ENCODE data around the gene PAGE4.

Gene PAGE4

GRCh38 chrX:49880668-49881067, 51.6 kb downstream of the PAGE4 start:
- TF ChIP-seq CTCF (IDR thresholded peaks at IDR 0.05; ENCODE audit: insufficient read depth, low read length, poor library complexity, severe bottlenecking): no peak
- Histone ChIP-seq H3K27me3 (replicated peaks; ENCODE audit: control insufficient read depth, insufficient read depth, low read length) (no peaks in the 10 kb centered on the region), H3K4me3 (replicated peaks; ENCODE audit: low read depth, low read length) (no peak overlapping the region), H3K36me3 (ENCODE audit: control insufficient read depth, insufficient read depth, low read length) (no peaks in the 10 kb centered on the region)
- no peak for DNase-seq (ENCODE audit: extremely low read depth, insufficient read length)
